ENCODE results near the gene ANGPTL8. TPM values are rescaled to one million over a fixed set of nuclear protein-coding genes. Genes with fewer than 3 reads are reported as not detected.

Gene ANGPTL8
- total and polyA plus RNA-seq, 2 donors (not counting 3 experiments of a cell fraction or from before 2014, with no cell fraction given), result not detected

- CTCF ChIA-PET, result interaction anchor here (1.0 to 2.0 kb wide), 3 partner anchors 12 to 159 kb away, joined by 3 to 6 read pairs (median 3); no protein-coding TSS in a partner anchor
- H3K27ac ChIP-seq (ENCODE audit: insufficient read depth, low read depth, low read length), result no peak overlapping the region
- peaks cover 37% of the 10 kb centered on the region for H3K79me2 ChIP-seq (ENCODE audit: control insufficient read depth, insufficient read depth, low read length)
Measured at GRCh38 chr19:11194656-11195558, 44.5 kb upstream of the ANGPTL8 start.

More at GRCh38 chr19:11194656-11195558, 44.5 kb upstream of the ANGPTL8 start:
- H4K20me1 ChIP-seq (replicated peaks; ENCODE audit: control insufficient read depth, extremely low read depth, insufficient read depth, low read length), result no peaks in the 10 kb centered on the region
- peaks cover 8 to 19% of the 10 kb centered on the region in 2 experiments for H3K36me3 ChIP-seq (ENCODE audit: control insufficient read depth in 2 of 2, extremely low read depth in 1 of 2, insufficient read depth in 2 of 2, low read length in 2 of 2)
- no peaks in the 10 kb centered on the region for H3K9me3 ChIP-seq (replicated peaks; ENCODE audit: control insufficient read depth, insufficient read depth, low read length)
- peak overlapping the region; percentile 67 for H3K4me2 ChIP-seq (ENCODE audit: insufficient read depth, low read length)
- BruUV-seq (replicated peaks), result no TSS peak
- DNase-seq (ENCODE audit: low read depth, low spot score), result no peak
- H3K9me1 ChIP-seq (replicated peaks; ENCODE audit: control insufficient read depth, extremely low read depth, insufficient read depth, low read length), result no peaks in the 10 kb centered on the region
- dilution Hi-C loops (cut with MboI; ENCODE audit: extremely low pct_ligation_motif_present, low sequenced_read_pairs), result no loop called here
- no peak overlapping the region for H3K9ac ChIP-seq (replicated peaks; ENCODE audit: extremely low read depth, insufficient read depth, low read length)
- H2AFZ ChIP-seq (ENCODE audit: low read depth, low read length), result no peak overlapping the region
- POLR2A ChIA-PET, result no interaction called here
- peak overlapping the region in 1 of 3 experiments; percentile 15 for H3K4me3 ChIP-seq (replicated peaks in 1 of 3; ENCODE audit: insufficient read depth in 1 of 3, low read depth in 1 of 3, low read length in 3 of 3)
- FAIRE-seq, result peak; percentile 77
- intact Hi-C loops (cut with micrococcal nuclease), result no loop called here
- H3K4me1 ChIP-seq (ENCODE audit: control insufficient read depth, extremely low read depth, insufficient read depth, low read length), result peaks cover 19% of the 10 kb centered on the region
- no peak for TF ChIP-seq FOS (IDR thresholded peaks at IDR 0.05; ENCODE audit: borderline replicate concordance, insufficient read depth, low read length)
- no peak for TF ChIP-seq POLR2AphosphoS5 (IDR thresholded peaks at IDR 0.05; ENCODE audit: insufficient read depth, low read depth, low read length)
- no peak for TF ChIP-seq EZH2 (IDR thresholded peaks at IDR 0.05; ENCODE audit: borderline replicate concordance, low read depth, low read length, severe bottlenecking)
- no peak for TF ChIP-seq MAX (IDR thresholded peaks at IDR 0.05; ENCODE audit: insufficient read depth, insufficient read length)
- TF ChIP-seq MYC (IDR thresholded peaks at IDR 0.05; ENCODE audit: low read depth, low read length), result no peak
- TF ChIP-seq CTCF (IDR thresholded peaks at IDR 0.05; ENCODE audit: extremely low read depth in 1 of 2, insufficient read depth in 1 of 2, low read depth in 1 of 2, low read length in 2 of 2), result no peak
- TF ChIP-seq JUN (IDR thresholded peaks at IDR 0.05; ENCODE audit: borderline replicate concordance, insufficient read depth, insufficient read length, low read depth), result no peak
- no peak for TF ChIP-seq POLR2A (IDR thresholded peaks at IDR 0.05; ENCODE audit: low read depth, low read length)
- no peak for TF ChIP-seq GATA2 (IDR thresholded peaks at IDR 0.05; ENCODE audit: insufficient read depth, insufficient read length, low read depth, low read length)
- H3K27me3 ChIP-seq (ENCODE audit: control insufficient read depth in 2 of 2, insufficient read depth in 2 of 2, low read length in 2 of 2), result no peaks in the 10 kb centered on the region
